Stimulated activated CD4-positive, alpha-beta T cell treated with anti-CD3 and anti-CD28 coated beads, Interleukin-4, amount 100 ng/mL, for 24 hours (primary cell): ENCODE results near the gene ZFY.

ENCODE experiments used
- DNase-seq: peaks from one replicate; pipeline ENCODE4 v3.0.0-alpha.2; 2020

ZFY gene

GRCh38 chrY:2934861-2935715 lies at the start of gene ZFY:
TSS of gene ZFY (plus strand) at chrY:2935381. CDS start at chrY:2953937, 18,556 bp downstream.
- DNase-seq = peak; percentile 65

DNA sequence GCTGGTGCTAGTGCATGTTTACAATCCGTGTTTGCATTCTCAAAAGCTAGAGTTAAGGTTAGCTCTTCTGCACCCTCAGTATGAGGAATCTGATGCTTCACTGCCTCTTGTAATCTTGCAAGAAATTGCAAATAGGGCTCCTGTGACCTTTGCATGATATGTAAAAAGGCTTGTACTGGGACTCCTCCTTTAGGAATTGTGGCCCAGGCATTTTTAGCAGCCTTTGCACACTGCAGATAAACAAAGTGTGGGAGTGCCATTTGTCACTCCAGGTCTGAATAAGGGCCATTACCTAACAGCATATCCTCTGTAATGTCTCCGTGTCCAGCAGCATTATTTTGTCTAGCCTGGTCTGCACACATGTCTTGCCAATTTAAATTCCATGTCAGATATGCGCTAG lies 49.3 kb upstream of the ZFY start:
- no peak for DNase-seq

- peak; percentile 4 for DNase-seq
These were observed 47.8 kb upstream of the ZFY start for GRCh38 chrY:2887386-2887785.

GRCh38 chrY:2887955-2888354 lies 47.2 kb upstream of the ZFY start:
- DNase-seq = peak; percentile 5

DNA sequence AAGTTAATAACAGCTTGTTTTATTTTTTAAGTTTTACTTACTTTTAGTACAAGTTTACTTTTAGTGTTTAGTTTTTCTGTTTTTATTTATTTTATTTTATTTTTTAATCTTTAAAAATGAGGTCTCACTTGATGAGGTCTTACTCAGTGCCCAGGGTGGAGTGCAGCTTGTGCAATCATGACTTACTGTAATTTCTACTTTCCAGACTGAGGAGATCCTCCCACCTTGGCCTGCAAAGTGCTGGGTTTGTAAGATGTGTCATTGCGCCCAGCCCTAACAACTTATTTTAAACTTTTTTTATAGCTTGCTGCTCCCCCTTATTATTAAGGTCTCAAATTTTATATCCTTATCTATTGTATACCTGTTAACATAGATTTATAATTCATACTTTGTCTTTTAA lies 41.7 kb upstream of the ZFY start:
- DNase-seq = no peak

- no peak for DNase-seq
These were observed 39.1 kb upstream of the ZFY start for GRCh38 chrY:2896050-2896449.

GRCh38 chrY:2907356-2907755 lies 27.8 kb upstream of the ZFY start:
- DNase-seq = no peak

- DNase-seq = peak; percentile 33
These were observed 21.9 kb upstream of the ZFY start for GRCh38 chrY:2913066-2913815.

DNA sequence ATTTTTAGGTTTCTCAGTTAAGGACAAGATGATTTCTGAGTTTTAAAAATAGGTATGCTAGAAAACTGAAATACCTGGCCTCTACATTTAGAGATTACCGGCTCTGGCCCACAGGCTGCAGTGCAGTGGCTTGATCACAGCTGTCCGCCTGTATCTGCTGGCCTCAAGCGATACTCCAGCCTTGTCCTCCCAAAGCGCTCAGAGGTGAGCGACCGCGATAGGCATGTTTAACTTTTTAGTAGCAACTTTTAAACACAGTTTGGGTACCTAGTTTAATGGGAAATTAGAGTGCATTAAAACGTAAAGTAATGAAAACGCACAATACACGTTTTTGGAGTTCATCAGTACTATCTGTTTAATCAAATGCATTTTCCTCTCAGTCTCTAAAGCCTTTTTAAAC lies 1.1 kb upstream of the ZFY start:
- DNase-seq = no peak

- DNase-seq = peak; percentile 87
These were observed 695 bp downstream of the ZFY start for GRCh38 chrY:2935716-2936435.

DNA sequence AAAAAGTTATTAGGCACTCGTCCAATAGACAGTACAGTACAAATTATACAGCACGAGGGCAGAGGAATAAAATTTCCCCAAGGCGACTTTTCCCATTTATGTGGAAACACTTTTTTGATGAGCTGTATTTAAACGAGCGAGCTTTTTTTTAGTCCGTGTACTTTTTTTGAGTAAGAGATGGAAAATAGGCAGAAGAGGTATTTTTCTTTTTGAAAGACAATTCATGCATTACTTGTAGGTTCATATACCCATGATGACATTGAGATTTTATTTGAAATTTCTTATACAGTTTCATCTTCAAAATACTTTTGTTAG lies 1.2 kb downstream of the ZFY start:
- DNase-seq = no peak

DNA sequence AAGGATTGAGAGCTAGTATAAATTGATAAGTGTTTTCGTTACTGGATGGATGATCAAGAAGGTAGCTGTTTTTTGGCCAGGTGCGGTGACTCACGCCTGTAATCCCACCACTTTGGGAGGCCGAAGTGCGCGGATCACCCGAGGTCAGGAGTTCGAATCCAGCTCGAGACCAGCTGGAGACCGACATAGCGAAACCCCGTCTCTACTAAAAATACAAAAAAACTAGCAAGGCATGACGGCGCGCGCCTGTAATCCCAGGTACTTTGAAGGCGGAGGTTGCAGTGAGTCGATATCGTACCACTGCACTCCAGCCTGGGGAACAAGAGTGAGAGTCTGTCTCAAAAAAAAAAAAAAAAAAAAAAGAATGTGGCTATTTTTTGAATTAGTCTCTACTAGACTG lies 2.0 kb downstream of the ZFY start:
- DNase-seq = no peak

- DNase-seq = peak; percentile 39
These were observed 14.5 kb downstream of the ZFY start for GRCh38 chrY:2949590-2950252.

GRCh38 chrY:2950655-2951054 lies 15.5 kb downstream of the ZFY start:
- DNase-seq = no peak

DNA sequence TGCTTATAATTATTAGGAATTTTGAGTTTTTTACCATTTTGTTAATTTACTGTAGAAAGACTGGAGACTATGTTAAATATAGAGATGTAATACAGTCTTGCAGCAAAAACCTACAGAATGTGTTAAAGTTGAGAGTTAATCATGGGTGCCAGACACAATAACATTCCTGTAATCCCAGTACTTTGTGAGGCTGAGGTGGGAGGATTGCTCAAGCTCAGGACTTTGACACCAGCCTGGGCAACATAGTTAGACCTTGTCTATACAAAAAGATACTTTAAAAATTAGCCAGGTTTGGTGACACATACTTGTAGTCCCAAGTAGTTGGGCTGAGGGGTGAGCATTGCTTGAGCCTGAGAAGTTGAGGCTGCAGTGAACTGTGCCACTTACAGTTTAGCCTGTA lies 17.7 kb downstream of the ZFY start:
- DNase-seq = no peak

- no peak for DNase-seq
These were observed 19.6 kb downstream of the ZFY start for GRCh38 chrY:2954735-2955134.

GRCh38 chrY:2955561-2955960 lies 20.4 kb downstream of the ZFY start:
- DNase-seq = no peak

GRCh38 chrY:2962061-2962460 lies 26.9 kb downstream of the ZFY start:
- no peak for DNase-seq

GRCh38 chrY:2964814-2965213 lies 29.6 kb downstream of the ZFY start:
- DNase-seq = no peak

DNA sequence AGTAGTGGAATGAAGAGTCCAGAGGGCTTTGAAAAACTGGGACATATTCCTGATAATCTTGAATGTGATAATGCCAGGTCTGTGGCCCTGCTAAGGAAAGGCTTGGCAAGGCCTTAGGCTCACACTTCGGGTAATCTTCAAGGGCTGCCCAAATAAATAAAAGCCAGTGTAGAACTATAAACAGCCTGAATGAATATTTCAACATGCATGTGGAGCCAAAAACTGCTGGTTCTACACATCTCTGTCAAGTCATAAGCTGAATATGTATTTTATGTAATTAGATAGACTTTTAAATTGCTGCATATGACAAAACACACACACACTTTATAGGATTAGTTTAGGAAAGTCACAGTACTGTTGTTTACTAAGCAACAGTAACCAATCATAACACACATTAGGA lies 30.4 kb downstream of the ZFY start:
- no peak for DNase-seq

GRCh38 chrY:2969561-2969960 lies 34.4 kb downstream of the ZFY start:
- DNase-seq = no peak

GRCh38 chrY:2972708-2973107 lies 37.5 kb downstream of the ZFY start:
- DNase-seq = no peak

DNA sequence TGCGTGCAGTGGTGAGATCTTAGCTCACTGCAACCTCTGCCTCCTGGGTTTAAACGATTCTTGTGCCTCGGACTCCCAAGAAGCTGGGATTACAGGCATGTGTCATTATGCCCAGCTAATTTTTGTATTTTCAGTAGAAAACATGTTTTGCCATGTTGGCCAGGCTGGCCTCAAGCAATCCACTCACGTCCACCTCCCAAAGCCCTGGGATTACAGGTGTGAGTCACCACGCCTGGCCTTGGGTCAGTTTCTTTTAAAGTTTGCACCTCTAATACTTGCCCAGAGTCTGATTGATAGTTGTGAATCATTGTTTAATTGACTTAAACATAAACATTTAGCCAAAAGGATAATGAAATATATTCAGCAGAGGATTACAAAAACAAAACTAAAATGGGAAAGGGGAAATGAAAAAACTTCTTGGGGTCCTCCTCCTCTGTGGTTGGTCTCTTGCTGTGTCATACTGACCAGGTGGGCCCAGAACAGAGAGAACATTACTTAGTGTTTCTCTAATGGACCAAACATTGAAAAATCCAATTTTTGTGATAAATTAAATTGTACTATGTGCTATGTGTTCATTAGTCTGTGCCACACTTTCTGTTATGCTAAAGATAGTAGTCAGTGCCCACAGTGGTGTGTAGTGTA lies 38.0 kb downstream of the ZFY start:
- no peak for DNase-seq
